Ovary (tissue), 9 donors: ENCODE results near the gene SLC36A3. TPM values are rescaled to one million over a fixed set of nuclear protein-coding genes. Genes with fewer than 3 reads are reported as not detected.

ENCODE experiments used
- DNase-seq, 5 donors: peaks; one replicate each; pipeline ENCODE4 v3.0.0-alpha.2; 2019 to 2020
- H3K27ac ChIP-seq, 2 donors: fragments of 200-600 bp; one replicate each; pipeline versions ENCODE4 v1.5.1 to v1.8.0; 2019 to 2022
- H3K27me3 ChIP-seq: fragments of 200-600 bp; one replicate; pipeline ENCODE4 v1.8.0; 2022
- H3K36me3 ChIP-seq: fragments of 200-600 bp; sonication (generic); one replicate; pipeline ENCODE4 v1.5.1; 2019
- H3K4me1 ChIP-seq: one replicate; pipeline ENCODE4 v1.8.1; 2013; ENCODE audit warnings: mild to moderate bottlenecking, moderate library complexity; ENCODE audit not compliant: insufficient read depth
- H3K4me3 ChIP-seq: fragments of 200-600 bp; sonication (generic); one replicate; pipeline ENCODE4 v1.5.1; 2017
- H3K9me3 ChIP-seq, 2 donors: fragments of 200-600 bp in 1 of 2; sonication (generic) in 1 of 2; one replicate each; pipeline versions ENCODE4 v1.5.1 to v1.8.1; 2013 to 2019; ENCODE audit warnings: mild to moderate bottlenecking in 1 of 2, moderate library complexity in 1 of 2
- CTCF ChIP-seq, 3 donors: fragments of 450-650 bp in 2 of 3; fragments of 200-600 bp in 1 of 3; IDR thresholded peaks; one replicate each; pipeline versions ENCODE4 v1.5.1 to v1.8.0; 2016 to 2022; ENCODE audit warnings: antibody characterized with exemption in 3 of 3, mild to moderate bottlenecking in 1 of 3
- EP300 ChIP-seq: sonication (generic); formaldehyde crosslinking; IDR thresholded peaks from one replicate; pipeline ENCODE4 v1.6.1; 2017; ENCODE audit warnings: antibody characterized with exemption
- POLR2A ChIP-seq: fragments of 450-650 bp; IDR thresholded peaks from one replicate; pipeline ENCODE4 v1.6.1; 2017; ENCODE audit warnings: antibody characterized with exemption, mild to moderate bottlenecking, moderate library complexity
- WGBS, 3 donors: extraction: QIAGEN DNeasy Blood & Tissue Kit in 1 of 3; methylation state at CpG; one replicate each; pipeline versions ENCODE4 v1.1.5 to v1.1.7; 2013 to 2017; 5-methylcytosine and 5-hydroxymethylcytosine counted together
- intact Hi-C, 4 donors: fragments of 100-400 bp; cut with DNase I; formaldehyde crosslinking; loops; one replicate each; pipeline versions ENCODE4 v1.11.0 to v1.15.1; 2022 to 2023
- polyA plus RNA-seq, 2 donors: library from polyadenylated mRNA; stranded (reverse); fragments of 200-250 nt in 1 of 2; fragments of 350-450 nt in 1 of 2; fragmentation: Illumina TruSeq in 1 of 2; extraction: RNeasy Lipid Tissue Mini Kit (QIAGEN cat#74804) in 1 of 2; gene quantifications; one replicate each; pipeline ENCODE4 v1.2.3, GENCODE V29; 2013 to 2014
- total RNA-seq, 7 donors: library from RNA; depleted of rRNA in 2 of 7; stranded (reverse); fragments of >200 nt in 2 of 7; fragmentation: NEBNext Ultra II Directional in 3 of 7; extraction: Animal tissue kit (Norgen Biotek cat#: 25700) in 3 of 7; gene quantifications; one replicate each; pipeline versions ENCODE4 v1.1.0 to v1.2.4, GENCODE V29; 2016 to 2023
- donor health status: DM: no; HTN: no; CAD: no; lungs with moderate emphysema.
- donor health status: DM: no; HTN: no; CAD: no.
- donor health status: Bipolar disorder and iron deficiency.
- donor health status: DM: yes; HTN: yes; CAD: no.
- donor health status: DM: no; HTN: no; CAD: no.
- donor health status: DM: yes; HTN: yes; CAD: no.

SLC36A3 gene
- total and polyA plus RNA-seq, 9 donors, result not detected

DNA sequence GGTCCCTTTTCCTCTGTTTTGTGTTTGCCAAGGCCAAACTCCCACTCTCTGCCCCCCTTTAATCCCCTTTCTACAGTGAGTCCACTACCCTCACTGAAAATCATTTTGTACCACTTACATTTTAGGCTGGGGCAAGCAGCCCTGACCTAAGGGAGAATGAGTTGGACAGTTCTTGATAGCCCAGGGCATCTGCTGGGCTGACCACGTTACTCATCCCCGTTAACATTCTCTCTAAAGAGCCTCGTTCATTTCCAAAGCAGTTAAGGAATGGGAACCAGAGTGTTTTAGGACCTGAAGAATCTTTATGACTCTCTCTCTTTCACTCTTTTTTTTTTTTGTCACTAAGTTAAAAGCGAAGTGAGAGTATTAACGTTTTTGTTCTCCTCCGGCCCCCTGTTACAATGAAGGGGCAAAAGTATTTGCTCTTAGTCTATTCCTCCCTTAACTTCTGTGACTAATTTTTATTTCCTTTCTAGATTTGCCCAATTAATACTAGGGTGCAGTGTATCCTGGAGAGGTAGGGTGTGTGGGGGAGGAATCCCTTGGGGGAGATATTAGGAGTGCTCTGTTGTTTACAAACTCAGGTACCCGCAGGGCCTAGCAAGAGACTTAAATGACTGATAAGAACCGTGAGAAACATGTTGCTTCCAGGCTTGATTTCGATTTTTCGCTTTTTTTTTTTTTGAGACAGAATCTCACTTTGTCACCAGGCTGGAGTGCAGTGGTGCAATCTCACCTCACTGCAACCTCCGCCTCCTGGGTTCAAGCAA is 35.9 kb downstream of the SLC36A3 start:
- Histone ChIP-seq H3K4me1 (no peaks in the 10 kb centered on the region), H3K36me3 (no peaks in the 10 kb centered on the region), H3K27me3 (no peaks in the 10 kb centered on the region), H3K9me3 (no peaks in the 10 kb centered on the region), H3K4me3 (no peak overlapping the region), H3K27ac (no peak overlapping the region)
- 77 to 84% (median 81%) methylated on average over 11 of the region's 11 CpGs for WGBS, 3 donors
- no peak for TF ChIP-seq EP300
- no peak for TF ChIP-seq CTCF (IDR thresholded peaks at IDR 0.05)
- TF ChIP-seq POLR2A, result no peak
- DNase-seq, result no peak
- intact Hi-C loops, result no loop called here

- no peak for TF ChIP-seq POLR2A
- no peak for TF ChIP-seq EP300
- TF ChIP-seq CTCF (IDR thresholded peaks at IDR 0.05), result no peak
- Histone ChIP-seq H3K27me3 (no peaks in the 10 kb centered on the region), H3K4me3 (no peak overlapping the region), H3K27ac (no peak overlapping the region), H3K36me3 (no peaks in the 10 kb centered on the region), H3K4me1 (no peaks in the 10 kb centered on the region), H3K9me3 (no peaks in the 10 kb centered on the region)
- intact Hi-C loops, result no loop called here
- WGBS, 3 donors, result 70 to 76% (median 75%) methylated on average over 1 of the region's 1 CpG
- DNase-seq, result no peak
Observed at GRCh38 chr5:151264113-151264512, 39.5 kb downstream of the SLC36A3 start.

GRCh38 chr5:151262532-151262931 is 41.0 kb downstream of the SLC36A3 start:
- 95 to 97% (median 96%) methylated on average over 3 of the region's 3 CpGs for WGBS, 3 donors
- H3K9me3 ChIP-seq, result no peaks in the 10 kb centered on the region
- intact Hi-C loops, result no loop called here
- no peak for DNase-seq
- H3K4me1 ChIP-seq, result no peaks in the 10 kb centered on the region
- H3K27me3 ChIP-seq, result no peaks in the 10 kb centered on the region
- TF ChIP-seq CTCF (IDR thresholded peaks at IDR 0.05) (no peak), EP300 (no peak), POLR2A (no peak)
- H3K27ac ChIP-seq, result no peak overlapping the region
- no peaks in the 10 kb centered on the region for H3K36me3 ChIP-seq
- no peak overlapping the region for H3K4me3 ChIP-seq

GRCh38 chr5:151259931-151260330 is 43.6 kb downstream of the SLC36A3 start:
- no peaks in the 10 kb centered on the region for H3K36me3 ChIP-seq
- no peaks in the 10 kb centered on the region for H3K4me1 ChIP-seq
- WGBS, 3 donors, result 93 to 97% (median 96%) methylated on average over 4 of the region's 4 CpGs
- no peak for DNase-seq
- H3K27ac ChIP-seq, result no peak overlapping the region
- H3K4me3 ChIP-seq, result no peak overlapping the region
- H3K9me3 ChIP-seq, result no peaks in the 10 kb centered on the region
- H3K27me3 ChIP-seq, result no peaks in the 10 kb centered on the region
- TF ChIP-seq CTCF (IDR thresholded peaks at IDR 0.05), result no peak
- no peak for TF ChIP-seq POLR2A
- TF ChIP-seq EP300, result no peak
- intact Hi-C loops, result no loop called here
